Endothelial cell of umbilical vein (primary cell): ENCODE data around the gene RUSF1. TPM values are rescaled to one million over a fixed set of nuclear protein-coding genes. Genes with fewer than 3 reads are reported as not detected.

Source experiments
- BruUV-seq: library from RNA; stranded (reverse); fragments of 400-500 nt; replicated peaks from 2 replicates; lab custom pipeline; 2021; lab: Mats Ljungman, UMichigan
- CTCF ChIA-PET: fragments of 300-600, 350-600 bp; sonication (Branson Sonifier 250); formaldehyde crosslinking; loops from one replicate; lab custom pipeline; 2021; ENCODE audit warnings: antibody characterized with exemption, inconsistent platforms; lab: Charles Lee
- POLR2A ChIA-PET: fragments of 300-600, 350-600 bp; sonication (Branson Sonifier 250); formaldehyde crosslinking; loops from one replicate; lab custom pipeline; 2021; ENCODE audit warnings: antibody characterized with exemption, inconsistent platforms; lab: Charles Lee
- DNase-seq: peaks from one replicate; pipeline ENCODE4 v3.0.0-alpha.2; 2011; ENCODE audit warnings: low read depth, low spot score
- FAIRE-seq: peaks from 2 replicates; lab custom pipeline; 2011; peaks lifted over from hg19 to GRCh38; lab: Jason Lieb, UNC
- H2AFZ ChIP-seq: 2 replicates; pipeline ENCODE4 v1.6.0; 2012; ENCODE audit warnings: low read depth, low read length, control low read depth, inconsistent platforms
- H3K27ac ChIP-seq: 2 replicates; pipeline ENCODE4 v1.5.1; 2011; ENCODE audit warnings: low read depth, mild to moderate bottlenecking, control low read depth, low read length, moderate library complexity; ENCODE audit not compliant: insufficient read depth
- H3K27me3 ChIP-seq, 2 experiments: 2 replicates each; pipeline versions ENCODE4 v1.6.0 to v1.6.1; 2011; ENCODE audit warnings: low read length in 2 of 2, mixed read lengths in 1 of 2; ENCODE audit not compliant: control insufficient read depth in 2 of 2, insufficient read depth in 2 of 2
- H3K36me3 ChIP-seq, 2 experiments: 2 replicates in 1 of 2; 3 replicates in 1 of 2; pipeline ENCODE4 v1.5.1; 2011; ENCODE audit warnings: low read length in 2 of 2, mild to moderate bottlenecking in 1 of 2, moderate library complexity in 1 of 2; ENCODE audit not compliant: control insufficient read depth in 2 of 2, insufficient read depth in 2 of 2; ENCODE audit errors: extremely low read depth in 1 of 2
- H3K4me1 ChIP-seq: 3 replicates; pipeline ENCODE4 v1.5.1; 2011; ENCODE audit warnings: mild to moderate bottlenecking, low read length; ENCODE audit not compliant: control insufficient read depth, insufficient read depth; ENCODE audit errors: extremely low read depth
- H3K4me2 ChIP-seq: 2 replicates; pipeline ENCODE4 v1.6.1; 2011; ENCODE audit warnings: low read length, control low read depth, mixed read lengths; ENCODE audit not compliant: insufficient read depth
- H3K4me3 ChIP-seq, 3 experiments: fragments of 200-600 bp in 1 of 3; sonication (generic), shearing (Covaris generic) in 1 of 3; replicated peaks in 1 of 3; 2 replicates each; pipeline ENCODE4 v1.5.1; 2011 to 2016; ENCODE audit warnings: control low read depth in 3 of 3, low read length in 3 of 3, mild to moderate bottlenecking in 2 of 3, inconsistent platforms in 1 of 3, low read depth in 1 of 3, moderate library complexity in 1 of 3; ENCODE audit not compliant: insufficient read depth in 1 of 3
- H3K79me2 ChIP-seq: 2 replicates; pipeline ENCODE4 v1.6.0; 2012; ENCODE audit warnings: low read length, inconsistent platforms; ENCODE audit not compliant: control insufficient read depth, insufficient read depth
- H3K9ac ChIP-seq: replicated peaks from 2 replicates; pipeline ENCODE3; 2011; ENCODE audit warnings: low read length, control low read depth; ENCODE audit not compliant: insufficient read depth; ENCODE audit errors: extremely low read depth
- H3K9me1 ChIP-seq: replicated peaks from 3 replicates; pipeline ENCODE4 v1.6.0; 2011; ENCODE audit warnings: mild to moderate bottlenecking, low read length; ENCODE audit not compliant: control insufficient read depth, insufficient read depth; ENCODE audit errors: extremely low read depth
- H3K9me3 ChIP-seq: replicated peaks from 2 replicates; pipeline ENCODE4 v1.5.1; 2012; ENCODE audit warnings: low read length, inconsistent platforms; ENCODE audit not compliant: control insufficient read depth, insufficient read depth
- H4K20me1 ChIP-seq: replicated peaks from 2 replicates; pipeline ENCODE3; 2011; ENCODE audit warnings: mild to moderate bottlenecking, low read length; ENCODE audit not compliant: control insufficient read depth, insufficient read depth; ENCODE audit errors: extremely low read depth
- CTCF ChIP-seq, 2 donors: IDR thresholded peaks; 1 replicate in 1 of 2; 2 replicates in 1 of 2; pipeline ENCODE4 v1.5.1; 2011; ENCODE audit warnings: low read length in 2 of 2, mild to moderate bottlenecking in 2 of 2, moderate library complexity in 2 of 2, control low read depth in 1 of 2, inconsistent platforms in 1 of 2, low read depth in 1 of 2; ENCODE audit not compliant: insufficient read depth in 1 of 2; ENCODE audit errors: extremely low read depth in 1 of 2
- EZH2 ChIP-seq: IDR thresholded peaks from 2 replicates; pipeline ENCODE4 v1.6.1; 2012; ENCODE audit warnings: borderline replicate concordance, low read depth, mild to moderate bottlenecking, moderate library complexity, low read length, inconsistent platforms; ENCODE audit not compliant: severe bottlenecking
- FOS ChIP-seq: IDR thresholded peaks from 2 replicates; pipeline ENCODE4 v1.6.1; 2011; ENCODE audit warnings: mild to moderate bottlenecking, low read length, moderate library complexity, borderline replicate concordance; ENCODE audit not compliant: insufficient read depth
- GATA2 ChIP-seq: IDR thresholded peaks from 2 replicates; pipeline ENCODE4 v1.7.0; 2011; ENCODE audit warnings: low read depth, mild to moderate bottlenecking, moderate library complexity, mixed read lengths, low read length; ENCODE audit not compliant: insufficient read length, insufficient read depth
- JUN ChIP-seq: IDR thresholded peaks from 2 replicates; pipeline ENCODE4 v1.6.1; 2011; ENCODE audit warnings: borderline replicate concordance, low read depth; ENCODE audit not compliant: insufficient read length, insufficient read depth
- MAX ChIP-seq: IDR thresholded peaks from 2 replicates; pipeline ENCODE4 v1.6.1; 2011; ENCODE audit not compliant: insufficient read depth, insufficient read length
- MYC ChIP-seq: IDR thresholded peaks from one replicate; pipeline ENCODE4 v1.6.1; 2011; ENCODE audit warnings: mild to moderate bottlenecking, low read depth, low read length
- POLR2A ChIP-seq: IDR thresholded peaks from 2 replicates; pipeline ENCODE4 v1.6.1; 2012; ENCODE audit warnings: low read depth, mild to moderate bottlenecking, control low read depth, low read length
- POLR2AphosphoS5 ChIP-seq: IDR thresholded peaks from 2 replicates; pipeline ENCODE4 v1.6.1; 2012; ENCODE audit warnings: low read depth, mild to moderate bottlenecking, control low read depth, low read length, moderate library complexity; ENCODE audit not compliant: insufficient read depth
- dilution Hi-C: fragments of 300-500 bp; cut with MboI; formaldehyde crosslinking; loops from one replicate; pipeline ENCODE4 v1.15.0; 2019; ENCODE audit warnings: low sequenced_read_pairs; ENCODE audit not compliant: extremely low pct_ligation_motif_present
- intact Hi-C: fragments of 100-400 bp; cut with micrococcal nuclease; formaldehyde crosslinking; loops from one replicate; pipeline ENCODE4 v1.10.0; 2022
- polyA plus RNA-seq, 4 experiments: library from polyadenylated mRNA; depleted of rRNA in 3 of 4; stranded (reverse) in 3 of 4; unstranded in 1 of 4; fragments of >200 nt; gene quantifications; 2 replicates each; pipeline versions ENCODE4 v1.2.1 to v1.2.3, GENCODE V29; 2011 to 2012; ENCODE audit warnings: missing spikeins in 1 of 4
- total RNA-seq: library from RNA; stranded (reverse); gene quantifications from 2 replicates; pipeline ENCODE4 v1.2.3, GENCODE V29; 2021

RUSF1 gene
- total and polyA plus RNA-seq, 2 donors (not counting 3 experiments of a cell fraction or from before 2014, with no cell fraction given): 36.4 to 40.3 TPM

- Histone ChIP-seq H3K9me3 (no peaks in the 10 kb centered on the region), H2AFZ (no peak overlapping the region), H4K20me1 (no peaks in the 10 kb centered on the region), H3K27ac (no peak overlapping the region), H3K27me3 (no peaks in the 10 kb centered on the region), H3K4me2 (no peak overlapping the region), H3K79me2 (no peaks in the 10 kb centered on the region), H3K4me3 (no peak overlapping the region), H3K9me1 (no peaks in the 10 kb centered on the region), H3K9ac (no peak overlapping the region), H3K4me1 (no peaks in the 10 kb centered on the region), H3K36me3 (peaks cover 2 to 12% of the 10 kb centered on the region in 2 experiments)
- CTCF ChIA-PET: no interaction called here
- dilution Hi-C loops (no loop called here), intact Hi-C loops (no loop called here)
- BruUV-seq: no TSS peak
- POLR2A ChIA-PET: no interaction called here
- no peak for TF ChIP-seq FOS
- no peak for TF ChIP-seq EZH2
- TF ChIP-seq POLR2AphosphoS5: no peak
- TF ChIP-seq MYC: no peak
- TF ChIP-seq CTCF (IDR thresholded peaks at IDR 0.05; ENCODE audit: extremely low read depth in 1 of 2, insufficient read depth in 1 of 2, low read depth in 1 of 2, low read length in 2 of 2): no peak
- no peak for TF ChIP-seq POLR2A
- no peak for TF ChIP-seq JUN
- TF ChIP-seq MAX: no peak
- TF ChIP-seq GATA2: no peak
- FAIRE-seq: no peak
- DNase-seq: no peak
Observed at GRCh38 chr16:31498493-31498892, 9.7 kb downstream of the RUSF1 start.
